Measurements from ENCODE around the gene OR52E2.
"Not testable (repeated sequence)": the region's sequence is repeated elsewhere in the genome, so short reads cannot be mapped to it uniquely, and the experiment has no call there.

OR52E2 gene

DNA sequence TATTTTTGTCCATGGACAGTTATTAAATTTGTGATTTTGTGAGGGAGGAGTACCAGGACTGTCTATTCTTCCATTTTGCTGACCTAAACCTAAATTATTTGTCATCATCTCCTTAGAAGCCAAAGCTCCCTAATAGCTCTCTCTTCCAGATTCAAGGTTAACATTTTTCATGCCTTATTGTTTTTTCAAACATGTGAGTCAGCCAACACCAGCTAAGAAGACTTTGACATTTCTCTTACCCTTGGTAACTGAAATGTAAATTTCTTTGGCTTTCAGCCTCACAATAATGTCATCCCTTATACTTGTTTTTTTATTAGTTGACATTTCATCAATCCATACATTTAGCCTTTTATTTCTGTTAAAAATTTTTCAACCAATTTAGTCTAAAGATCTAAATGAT is 29.1 kb upstream of the OR52E2 start:
- DNase-seq (ENCODE audit: low read depth in 2 of 2), result no peak

DNA sequence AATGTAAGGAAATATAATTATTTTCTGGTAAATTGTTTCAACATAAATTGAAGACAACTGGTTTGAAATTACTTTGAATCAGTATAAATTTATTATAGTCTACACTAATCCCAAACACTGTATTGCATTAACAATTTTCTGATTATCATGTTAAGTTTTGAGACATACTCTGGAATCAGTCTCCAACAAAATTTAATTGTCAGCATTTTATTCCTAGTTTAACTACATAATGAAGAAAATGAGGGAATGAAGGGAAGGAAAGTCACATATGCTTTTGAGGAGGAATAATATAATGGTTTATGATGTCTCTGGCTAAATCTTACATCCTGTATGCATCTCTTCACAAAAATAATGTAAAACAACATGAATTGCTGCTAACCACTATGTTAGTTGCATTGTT is 24.2 kb upstream of the OR52E2 start:
- H3K4me3 ChIP-seq (replicated peaks in 1 of 2; ENCODE audit: low read depth in 2 of 2, low read length in 2 of 2), result no peak overlapping the region
- TF ChIP-seq, protein P1, sequence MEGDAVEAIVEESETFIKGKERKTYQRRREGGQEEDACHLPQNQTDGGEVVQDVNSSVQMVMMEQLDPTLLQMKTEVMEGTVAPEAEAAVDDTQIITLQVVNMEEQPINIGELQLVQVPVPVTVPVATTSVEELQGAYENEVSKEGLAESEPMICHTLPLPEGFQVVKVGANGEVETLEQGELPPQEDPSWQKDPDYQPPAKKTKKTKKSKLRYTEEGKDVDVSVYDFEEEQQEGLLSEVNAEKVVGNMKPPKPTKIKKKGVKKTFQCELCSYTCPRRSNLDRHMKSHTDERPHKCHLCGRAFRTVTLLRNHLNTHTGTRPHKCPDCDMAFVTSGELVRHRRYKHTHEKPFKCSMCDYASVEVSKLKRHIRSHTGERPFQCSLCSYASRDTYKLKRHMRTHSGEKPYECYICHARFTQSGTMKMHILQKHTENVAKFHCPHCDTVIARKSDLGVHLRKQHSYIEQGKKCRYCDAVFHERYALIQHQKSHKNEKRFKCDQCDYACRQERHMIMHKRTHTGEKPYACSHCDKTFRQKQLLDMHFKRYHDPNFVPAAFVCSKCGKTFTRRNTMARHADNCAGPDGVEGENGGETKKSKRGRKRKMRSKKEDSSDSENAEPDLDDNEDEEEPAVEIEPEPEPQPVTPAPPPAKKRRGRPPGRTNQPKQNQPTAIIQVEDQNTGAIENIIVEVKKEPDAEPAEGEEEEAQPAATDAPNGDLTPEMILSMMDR (IDR thresholded peaks at IDR 0.05; ENCODE audit: low read depth, low read length), result no peak
- no peak for DNase-seq (ENCODE audit: low read depth in 2 of 2)

More for the DNA sequence above, 29.1 kb upstream of the OR52E2 start:
- TF ChIP-seq, protein P1 (IDR thresholded peaks at IDR 0.05; ENCODE audit: low read depth, low read length), result no peak
- no peak overlapping the region for H3K4me3 ChIP-seq (replicated peaks in 1 of 2; ENCODE audit: low read depth in 2 of 2, low read length in 2 of 2)

DNA sequence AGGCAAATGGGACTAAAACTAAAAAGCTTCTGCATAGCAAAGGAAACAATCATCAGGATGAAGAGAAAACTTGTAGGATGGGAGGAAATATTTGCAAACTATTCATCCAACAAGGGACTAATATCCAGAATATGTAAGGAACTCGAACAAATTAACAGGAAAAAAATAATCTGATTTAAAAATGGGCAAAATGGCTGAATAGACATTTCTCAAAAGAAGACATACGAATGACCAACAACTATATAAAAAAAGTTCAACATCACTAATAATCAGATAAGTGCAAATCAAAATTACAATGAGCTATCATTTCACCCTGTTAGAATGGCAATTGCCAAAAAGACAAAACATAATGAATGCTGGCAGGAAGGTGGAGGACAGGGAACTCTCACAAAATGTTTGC is 22.0 kb upstream of the OR52E2 start:
- no peak for DNase-seq (ENCODE audit: low read depth in 2 of 2)
- TF ChIP-seq, protein P1 (IDR thresholded peaks at IDR 0.05; ENCODE audit: low read depth, low read length), result no peak
- no peak overlapping the region for H3K4me3 ChIP-seq (replicated peaks in 1 of 2; ENCODE audit: low read depth in 2 of 2, low read length in 2 of 2)

DNA sequence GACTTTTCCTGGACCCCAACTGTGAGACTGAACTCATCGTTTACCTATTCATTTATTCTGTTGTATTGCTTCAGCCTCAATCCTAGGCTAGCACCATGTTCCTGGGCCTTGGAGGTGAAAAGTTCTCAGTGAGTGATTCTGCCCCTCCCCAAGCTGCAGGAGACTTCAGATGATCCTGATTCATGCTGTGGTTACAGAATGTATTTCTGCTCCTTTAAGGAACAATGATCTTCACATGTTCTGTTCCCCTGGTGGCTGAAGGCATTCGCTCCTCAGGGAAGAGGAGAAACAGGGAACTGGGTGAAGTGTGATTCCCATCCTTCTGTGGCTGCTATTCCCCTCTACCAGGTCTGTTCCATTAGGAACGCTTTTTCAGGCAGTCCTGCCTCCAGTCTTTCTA is 12.4 kb upstream of the OR52E2 start:
- H3K4me3 ChIP-seq (replicated peaks in 1 of 2; ENCODE audit: low read depth in 2 of 2, low read length in 2 of 2), result no peak overlapping the region
- no peak for DNase-seq (ENCODE audit: low read depth in 2 of 2)
- TF ChIP-seq, protein P1 (IDR thresholded peaks at IDR 0.05; ENCODE audit: low read depth, low read length), result no peak

DNA sequence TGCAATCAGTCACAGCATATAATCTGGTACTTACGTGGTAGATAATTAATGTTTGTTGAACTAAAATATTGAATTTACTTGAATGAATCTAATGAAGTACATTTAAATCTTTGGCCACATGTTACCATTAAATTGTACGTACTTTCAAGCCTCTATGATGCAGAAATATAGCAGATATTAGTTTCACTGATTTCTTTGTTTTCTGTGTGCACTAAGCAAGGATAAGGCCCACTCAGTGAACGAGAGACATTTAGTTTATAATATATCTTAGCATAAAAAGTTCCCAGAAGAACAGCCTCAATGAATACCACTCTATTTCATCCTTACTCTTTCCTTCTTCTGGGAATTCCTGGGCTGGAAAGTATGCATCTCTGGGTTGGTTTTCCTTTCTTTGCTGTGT is 9.8 kb upstream of the OR52E2 start, which contains the start of gene OR52E1:
Gene OR52E1 (plus strand): TSS at position 301 of the 400 bp plus-strand sequence.
- TF ChIP-seq, protein P1 (IDR thresholded peaks at IDR 0.05; ENCODE audit: low read depth, low read length), result no peak
- H3K4me3 ChIP-seq (replicated peaks in 1 of 2; ENCODE audit: low read depth in 2 of 2, low read length in 2 of 2), result no peak within 1 kb of the TSS
- DNase-seq (ENCODE audit: low read depth in 2 of 2), result no peak

DNA sequence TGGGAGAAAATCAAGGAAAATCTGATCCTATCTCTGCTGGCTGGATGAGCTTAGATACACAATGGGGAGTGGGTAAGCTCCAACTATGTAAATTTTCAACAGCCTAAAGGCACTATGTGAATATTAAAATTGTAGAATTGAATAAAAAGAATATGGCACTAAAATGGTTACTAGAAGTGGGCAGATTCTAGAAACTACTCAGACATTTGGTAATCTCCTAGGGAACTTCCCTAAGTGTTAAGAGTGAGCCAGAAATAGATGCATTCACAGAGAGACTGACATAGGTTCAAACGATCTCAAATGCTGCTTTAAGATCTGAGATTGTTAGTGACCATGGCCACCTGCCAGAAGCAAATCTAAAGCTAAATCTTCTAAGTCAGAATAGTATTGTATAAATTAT is 5.6 kb upstream of the OR52E2 start:
- TF ChIP-seq, protein P1 (IDR thresholded peaks at IDR 0.05; ENCODE audit: low read depth, low read length), result no peak

DNA sequence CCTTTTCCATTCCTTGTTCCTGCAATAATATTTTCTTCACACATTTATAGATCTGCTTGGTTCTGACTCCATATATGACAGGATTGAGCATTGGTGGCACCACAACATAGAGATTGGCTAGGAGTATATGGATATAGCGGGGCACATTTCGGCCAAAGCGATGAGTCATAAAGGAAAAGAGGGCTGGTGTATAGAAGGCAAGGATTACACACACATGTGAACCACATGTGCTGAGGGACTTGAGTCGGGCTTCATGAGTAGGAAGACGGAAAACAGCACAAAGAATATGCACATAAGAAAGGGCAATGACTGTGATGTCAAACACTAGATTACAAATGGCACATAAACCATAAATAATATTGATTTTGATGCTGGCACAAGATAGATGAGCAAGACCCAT is 748 bp downstream of the OR52E2 start:
- H3K4me3 ChIP-seq (replicated peaks in 1 of 2; ENCODE audit: low read depth in 2 of 2, low read length in 2 of 2), result not testable (repeated sequence)

More for the DNA sequence above, 5.6 kb upstream of the OR52E2 start:
- no peak for DNase-seq (ENCODE audit: low read depth in 2 of 2)
- no peak overlapping the region for H3K4me3 ChIP-seq (replicated peaks in 1 of 2; ENCODE audit: low read depth in 2 of 2, low read length in 2 of 2)

More for the DNA sequence above, 748 bp downstream of the OR52E2 start:
- not testable (repeated sequence) for DNase-seq (ENCODE audit: low read depth in 2 of 2)

Measured in cardiac fibroblast (primary cell).